OCI-LY3 (cell line): ENCODE measurements around the gene ANKRD13A.

Experiments used
- CTCF ChIP-seq: fragments of 200-600, 300-600 bp; sonication (generic); IDR thresholded peaks from 2 replicates; pipeline ENCODE4 v1.5.1; 2014; ENCODE audit warnings: antibody characterized with exemption, low read length, low read depth
- EZH2phosphoT487 ChIP-seq: fragments of 200-600 bp; shearing (Covaris generic); IDR thresholded peaks from 2 replicates; pipeline ENCODE4 v1.6.1; 2018; ENCODE audit warnings: antibody characterized with exemption, mixed run types, low read depth

- no peak for TF ChIP-seq CTCF
- no peak for TF ChIP-seq EZH2phosphoT487
These were observed 48.6 kb upstream of the ANKRD13A start for GRCh38 chr12:109950625-109951024.
